G401 (cell line): ENCODE data around the gene TXLNA. TPM values are rescaled to one million over a fixed set of nuclear protein-coding genes. Genes with fewer than 3 reads are reported as not detected.

Source experiments
- DNase-seq: peaks from one replicate; pipeline ENCODE4 v3.0.0-alpha.2; 2015; ENCODE audit warnings: low spot score
- in situ Hi-C: cut with HindIII; loops from 2 replicates; pipeline ENCODE4 v1.10.0; 2016; ENCODE audit warnings: low sequenced_read_pairs, mixed read lengths
- total RNA-seq: library from RNA; depleted of rRNA; stranded (reverse); fragments of >200 nt; shearing (Covaris generic); gene quantifications from 2 replicates; pipeline ENCODE4 v1.2.3, GENCODE V29; 2014

TXLNA gene
- total RNA-seq, 1 experiment from 2014 or later = 72.8 TPM

GRCh38 chr1:32181563-32181962 lies 2.1 kb downstream of the TXLNA start:
- in situ Hi-C loops = no loop called here
- no peak for DNase-seq

GRCh38 chr1:32182060-32182459 lies 2.6 kb downstream of the TXLNA start:
- in situ Hi-C loops = no loop called here
- no peak for DNase-seq

DNA sequence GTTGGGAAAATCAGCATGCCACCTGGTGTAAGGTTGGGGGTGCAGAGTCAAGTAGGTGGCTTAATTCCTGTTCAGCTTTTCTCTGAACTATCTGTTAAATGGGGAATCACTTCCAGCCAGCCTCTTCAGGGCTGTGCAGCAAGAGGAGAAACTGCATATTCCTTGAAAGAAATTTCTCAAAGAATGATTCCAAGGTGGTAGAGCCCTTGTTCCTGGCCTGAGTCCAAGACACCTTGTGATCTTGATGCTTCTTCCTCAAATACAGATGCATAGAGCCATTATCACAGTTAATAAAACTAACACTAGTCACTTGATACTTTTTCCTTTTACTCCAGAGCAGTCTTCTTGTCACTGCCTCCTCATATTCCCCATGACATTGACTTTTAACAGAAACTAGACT lies 5.2 kb downstream of the TXLNA start:
- DNase-seq = no peak
- in situ Hi-C loops = no loop called here

- no peak for DNase-seq
- in situ Hi-C loops = no loop called here
These were observed 6.6 kb downstream of the TXLNA start for GRCh38 chr1:32186077-32186476.

DNA sequence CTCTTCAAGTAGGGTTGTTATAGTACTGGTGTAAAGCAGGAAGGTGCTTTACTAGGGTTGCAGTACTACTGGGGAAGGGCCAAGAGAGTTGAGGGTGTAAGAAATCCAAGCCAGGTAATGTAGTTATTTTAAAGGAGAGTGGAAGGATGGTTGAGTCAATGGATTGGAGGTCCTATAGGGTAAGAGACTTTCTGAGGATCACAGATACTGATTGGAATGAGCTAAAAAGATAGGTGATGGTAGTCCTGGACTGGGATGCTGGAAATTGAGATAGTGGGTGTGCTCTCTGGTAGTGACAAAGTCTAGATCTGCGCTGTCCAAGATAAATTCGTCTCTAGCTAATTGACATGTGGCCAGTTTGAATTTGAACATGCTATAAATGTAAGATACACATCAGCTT lies 7.0 kb downstream of the TXLNA start:
- in situ Hi-C loops = no loop called here
- no peak for DNase-seq

DNA sequence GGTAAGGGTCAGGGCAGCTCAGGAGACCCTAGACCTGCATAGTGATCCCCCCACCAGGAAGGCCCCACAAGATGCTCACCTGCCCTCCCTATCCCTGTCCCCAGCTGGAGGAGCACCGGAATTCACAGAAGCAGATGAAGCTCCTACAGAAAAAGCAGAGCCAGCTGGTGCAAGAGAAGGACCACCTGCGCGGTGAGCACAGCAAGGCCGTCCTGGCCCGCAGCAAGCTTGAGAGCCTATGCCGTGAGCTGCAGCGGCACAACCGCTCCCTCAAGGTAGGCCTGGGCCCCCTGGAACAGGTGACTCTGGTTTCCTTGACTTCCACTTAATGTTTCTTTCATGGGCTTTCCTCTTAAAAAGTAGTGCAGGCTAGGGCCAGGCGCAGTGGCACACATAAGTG lies 8.4 kb downstream of the TXLNA start:
- in situ Hi-C loops = no loop called here
- DNase-seq = no peak

- DNase-seq = no peak
- in situ Hi-C loops = no loop called here
These were observed 12.9 kb downstream of the TXLNA start for GRCh38 chr1:32192220-32192948.

DNA sequence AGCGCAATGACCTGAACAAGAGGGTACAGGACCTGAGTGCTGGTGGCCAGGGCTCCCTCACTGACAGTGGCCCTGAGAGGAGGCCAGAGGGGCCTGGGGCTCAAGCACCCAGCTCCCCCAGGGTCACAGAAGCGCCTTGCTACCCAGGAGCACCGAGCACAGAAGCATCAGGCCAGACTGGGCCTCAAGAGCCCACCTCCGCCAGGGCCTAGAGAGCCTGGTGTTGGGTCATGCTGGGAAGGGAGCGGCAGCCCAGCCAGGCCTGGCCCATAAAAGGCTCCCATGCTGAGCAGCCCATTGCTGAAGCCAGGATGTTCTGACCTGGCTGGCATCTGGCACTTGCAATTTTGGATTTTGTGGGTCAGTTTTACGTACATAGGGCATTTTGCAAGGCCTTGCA lies 15.5 kb downstream of the TXLNA start:
- in situ Hi-C loops = no loop called here
- DNase-seq = no peak

DNA sequence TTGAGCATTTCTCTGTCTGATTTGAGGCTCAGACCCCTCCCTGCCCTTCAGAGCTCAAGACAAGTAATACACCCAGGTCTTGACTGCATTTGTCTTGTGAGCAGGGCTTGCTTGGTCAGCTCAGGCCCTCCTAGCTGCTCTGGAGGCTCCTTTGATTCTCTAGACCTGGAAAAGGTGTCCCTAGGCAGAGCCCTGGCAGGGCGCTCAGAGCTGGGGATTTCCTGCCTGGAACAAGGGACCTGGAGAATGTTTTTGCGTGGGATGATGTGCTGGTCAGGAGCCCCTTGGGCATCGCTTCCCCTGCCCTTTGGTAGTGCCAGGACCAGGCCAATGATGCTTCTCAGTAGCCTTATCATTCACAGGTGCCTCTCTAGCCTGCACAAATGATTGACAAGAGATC lies 16.1 kb downstream of the TXLNA start:
- in situ Hi-C loops = no loop called here
- no peak for DNase-seq

- no peak for DNase-seq
- in situ Hi-C loops = no loop called here
These were observed 16.7 kb downstream of the TXLNA start for GRCh38 chr1:32195972-32196823.

DNA sequence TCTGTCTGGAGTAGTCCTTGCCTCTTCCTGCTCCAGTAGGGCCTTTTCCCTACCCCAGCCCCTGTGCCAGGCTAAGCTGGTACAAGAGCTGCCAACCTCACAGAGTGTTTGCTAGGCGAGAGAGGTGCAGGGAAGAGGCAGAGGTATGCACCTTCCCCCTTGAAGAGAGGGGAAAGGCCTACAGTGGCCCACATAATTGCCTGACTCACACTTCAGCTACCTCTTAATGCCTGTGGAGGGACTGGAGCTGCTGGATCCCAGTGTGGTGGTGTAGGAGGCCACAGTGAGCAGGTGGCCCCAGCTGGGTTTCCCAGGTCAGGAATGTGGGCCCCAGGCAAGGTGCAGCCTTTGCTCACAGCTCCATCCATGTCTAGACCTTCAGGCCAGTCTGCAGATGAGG lies 17.6 kb downstream of the TXLNA start:
- in situ Hi-C loops = no loop called here
- no peak for DNase-seq

DNA sequence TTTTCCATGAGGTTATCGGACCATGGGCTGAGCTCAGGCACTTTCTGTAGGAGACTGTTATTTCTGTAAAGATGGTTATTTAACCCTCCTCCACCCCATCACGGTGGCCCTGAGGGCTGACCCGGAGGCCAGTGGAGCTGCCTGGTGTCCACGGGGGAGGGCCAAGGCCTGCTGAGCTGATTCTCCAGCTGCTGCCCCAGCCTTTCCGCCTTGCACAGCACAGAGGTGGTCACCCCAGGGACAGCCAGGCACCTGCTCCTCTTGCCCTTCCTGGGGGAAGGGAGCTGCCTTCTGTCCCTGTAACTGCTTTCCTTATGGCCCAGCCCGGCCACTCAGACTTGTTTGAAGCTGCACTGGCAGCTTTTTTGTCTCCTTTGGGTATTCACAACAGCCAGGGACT lies 18.4 kb downstream of the TXLNA start:
- no peak for DNase-seq
- in situ Hi-C loops = no loop called here

- in situ Hi-C loops = no loop called here
- DNase-seq = no peak
These were observed 19.0 kb downstream of the TXLNA start for GRCh38 chr1:32198237-32199042.

GRCh38 chr1:32199043-32199716 lies 19.7 kb downstream of the TXLNA start:
- no peak for DNase-seq
- in situ Hi-C loops = no loop called here

DNA sequence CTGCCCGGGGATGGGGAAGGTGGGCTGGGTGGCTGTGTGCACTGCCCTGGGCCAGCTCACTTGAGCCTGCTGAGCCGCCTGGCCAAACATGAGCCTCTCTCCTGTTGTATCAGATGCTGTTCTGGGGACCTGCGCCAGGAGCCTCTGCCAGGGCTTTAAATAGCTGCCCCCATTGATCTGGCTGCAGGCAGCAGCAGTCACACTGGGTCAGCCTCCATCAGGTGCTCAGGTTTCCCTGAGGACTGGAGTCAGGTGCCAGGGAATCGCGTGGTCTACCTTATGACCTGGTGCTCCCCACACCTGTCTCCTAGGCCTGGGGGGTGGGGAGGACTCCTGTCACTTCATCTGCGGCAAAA lies 20.2 kb downstream of the TXLNA start:
- in situ Hi-C loops = no loop called here
- peak; percentile 95 for DNase-seq

GRCh38 chr1:32200226-32201010 lies 20.9 kb downstream of the TXLNA start, which contains the start of gene CCDC28B:
TSS of gene CCDC28B (plus strand) at chr1:32200595. CDS start at chr1:32201936, 1,341 bp downstream.
- in situ Hi-C loops = no loop called here

DNA sequence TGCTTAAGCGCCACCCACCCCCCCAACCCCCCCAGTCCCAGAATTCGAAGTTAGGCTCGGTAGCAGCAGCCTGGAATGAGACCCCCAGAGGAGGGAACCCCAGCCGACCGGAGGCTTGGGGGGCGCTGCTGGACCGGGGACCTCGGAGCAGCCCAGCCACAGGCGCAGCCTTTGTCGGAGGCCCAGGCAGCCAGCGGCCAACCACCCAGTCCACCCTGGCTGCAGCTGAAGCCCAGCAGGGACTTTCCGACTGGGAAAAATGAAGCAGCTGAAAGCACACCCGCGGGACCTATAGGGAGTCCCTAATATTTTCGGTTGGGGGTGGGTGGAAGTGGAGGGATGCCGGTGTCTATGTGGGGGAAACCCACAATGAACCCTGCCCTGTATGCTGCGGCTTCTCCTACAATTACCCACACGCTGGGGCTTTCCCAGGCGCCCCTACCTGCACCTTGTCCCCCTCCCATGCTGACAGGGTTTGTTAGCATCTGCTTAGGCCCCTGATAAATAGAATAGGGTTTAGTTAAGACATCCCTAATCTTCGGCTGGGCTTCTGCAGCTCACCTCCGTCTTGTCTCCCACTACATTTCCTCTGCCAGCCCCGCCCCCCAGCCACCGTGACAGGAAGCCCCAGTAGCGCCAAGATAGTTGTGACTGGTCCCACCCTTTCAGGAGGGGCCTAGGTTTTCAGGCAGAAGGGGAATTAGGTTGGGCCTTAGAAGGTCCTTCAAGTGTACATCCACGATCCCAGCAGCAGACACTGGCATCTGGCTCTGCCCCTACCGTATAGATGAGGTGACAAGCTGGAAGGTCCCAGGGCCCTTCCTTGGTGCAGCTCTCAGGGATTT lies 21.8 kb downstream of the TXLNA start:
- in situ Hi-C loops = no loop called here
- DNase-seq = peak; percentile 68

More at GRCh38 chr1:32200226-32201010, 20.9 kb downstream of the TXLNA start, which contains the start of gene CCDC28B:
- peak; percentile 86 for DNase-seq

- no peak for DNase-seq
- in situ Hi-C loops = no loop called here
These were observed 25.5 kb downstream of the TXLNA start for GRCh38 chr1:32204943-32205361.
